HepG2 (cell line): ENCODE data around the gene CATSPERD. TPM values are rescaled to one million over a fixed set of nuclear protein-coding genes. Genes with fewer than 3 reads are reported as not detected.
A peak's percentile ranks its signal among the peaks of the same experiment; 100 is the strongest.

ENCODE experiments used
- FOSL2 ChIP-seq: sonication (generic); formaldehyde crosslinking; IDR thresholded peaks from 2 replicates; pipeline ENCODE4 v1.4.0; 2020; ENCODE audit warnings: missing genetic modification reagents
- FOXJ3 ChIP-seq: sonication (generic); formaldehyde crosslinking; IDR thresholded peaks from 2 replicates; pipeline ENCODE4 v1.4.0; 2020; ENCODE audit warnings: missing genetic modification reagents, mild to moderate bottlenecking, borderline replicate concordance
- MBD4 ChIP-seq: IDR thresholded peaks from 2 replicates; pipeline ENCODE4 v1.6.1; 2012; ENCODE audit warnings: low read length, inconsistent platforms, borderline replicate concordance
- PREB ChIP-seq: sonication (generic); formaldehyde crosslinking; IDR thresholded peaks from 2 replicates; pipeline ENCODE4 v1.4.0; 2020; ENCODE audit warnings: missing genetic modification reagents
- RBFOX2 ChIP-seq: fragments of 200-400 bp; formaldehyde crosslinking; IDR thresholded peaks from 2 replicates; pipeline ENCODE4 v1.6.1; 2017; ENCODE audit warnings: low read depth, mild to moderate bottlenecking, low read length
- RNF219 ChIP-seq: sonication (generic); formaldehyde crosslinking; IDR thresholded peaks from 2 replicates; pipeline ENCODE4 v1.5.0; 2020; ENCODE audit warnings: mild to moderate bottlenecking, missing genetic modification reagents
- SETDB1 ChIP-seq: sonication (generic); formaldehyde crosslinking; IDR thresholded peaks from 2 replicates; pipeline ENCODE4 v1.5.1; 2020; ENCODE audit warnings: missing genetic modification reagents, mild to moderate bottlenecking, borderline replicate concordance
- SNAPC4 ChIP-seq: sonication (generic); formaldehyde crosslinking; IDR thresholded peaks from 2 replicates; pipeline ENCODE4 v1.4.0; 2020; ENCODE audit warnings: mild to moderate bottlenecking, missing genetic modification reagents
- TBX2 ChIP-seq: sonication (generic); formaldehyde crosslinking; IDR thresholded peaks from 2 replicates; pipeline ENCODE4 v1.5.0; 2020; ENCODE audit warnings: missing genetic modification reagents, mild to moderate bottlenecking, borderline replicate concordance
- TEAD3 ChIP-seq: optimal IDR thresholded peaks from 2 replicates; pipeline ENCODE3; 2016; ENCODE audit warnings: borderline replicate concordance
- ZNF337 ChIP-seq: sonication (generic); formaldehyde crosslinking; IDR thresholded peaks from 2 replicates; pipeline ENCODE4 v1.5.1; 2020; ENCODE audit warnings: missing genetic modification reagents, low read depth, mild to moderate bottlenecking, borderline replicate concordance
- ZNF460 ChIP-seq: sonication (generic); formaldehyde crosslinking; IDR thresholded peaks from 2 replicates; pipeline ENCODE4 v1.5.1; 2020; ENCODE audit warnings: missing genetic modification reagents, mild to moderate bottlenecking, borderline replicate concordance
- ZNF513 ChIP-seq: sonication (generic); formaldehyde crosslinking; conservative IDR thresholded peaks from 2 replicates; pipeline ENCODE4 v1.5.0; 2020; ENCODE audit warnings: missing genetic modification reagents
- ZNF772 ChIP-seq: sonication (generic); formaldehyde crosslinking; IDR thresholded peaks from 2 replicates; pipeline ENCODE4 v1.5.0; 2020; ENCODE audit warnings: mild to moderate bottlenecking, missing genetic modification reagents
- polyA plus RNA-seq, 8 experiments: library from polyadenylated mRNA; depleted of rRNA in 3 of 8; stranded (reverse) in 7 of 8; unstranded in 1 of 8; fragments of >200 nt; fragmentation: Illumina TruSeq in 4 of 8; extraction: Trizol in 4 of 8; gene quantifications; 2 replicates each; pipeline versions ENCODE4 v1.2.1 to v1.2.3, GENCODE V29; 2011 to 2016; ENCODE audit warnings: low read depth in 4 of 8, missing spikeins in 1 of 8, mixed read lengths in 1 of 8; ENCODE audit not compliant: insufficient read depth in 1 of 8
- total RNA-seq, 5 experiments: library from RNA; depleted of rRNA; stranded (reverse); fragments of >200 nt; fragmentation: Illumina TruSeq; extraction: Trizol; gene quantifications; 2 replicates each; pipeline ENCODE4 v1.2.3, GENCODE V29; 2016; ENCODE audit warnings: low read depth in 1 of 5

The CATSPERD gene
- total and polyA plus RNA-seq, 2 of the 13 experiments (the other 11 are each of a cell fraction or from before 2014, with no cell fraction given) = 0.04 TPM; not detected in 1

GRCh38 chr19:5691822-5692722 lies 28.4 kb upstream of the CATSPERD start (continued):
- TF ChIP-seq RNF219 = no peak
- no peak for TF ChIP-seq MBD4
- 0 out of 2 replicates have a peak, but pooled peaks have one; percentile 4 for TF ChIP-seq FOSL2
- no peak for TF ChIP-seq TEAD3 (CRISPR knock-in tag)
- peak; percentile 93 for TF ChIP-seq RBFOX2
- no peak for TF ChIP-seq ZNF513 (CRISPR knock-in tag)
- no peak for TF ChIP-seq SNAPC4
- TF ChIP-seq SETDB1 (CRISPR knock-in tag) = no peak
- TF ChIP-seq ZNF337 (CRISPR knock-in tag) = no peak
- no peak for TF ChIP-seq FOXJ3 (CRISPR knock-in tag)
- TF ChIP-seq ZNF460 = no peak
- no peak for TF ChIP-seq TBX2 (CRISPR knock-in tag)
- TF ChIP-seq ZNF772 (CRISPR knock-in tag) = no peak
- no peak for TF ChIP-seq PREB (CRISPR knock-in tag)
